ENCODE measurements around the gene CASKIN1. TPM values are rescaled to one million over a fixed set of nuclear protein-coding genes. Genes with fewer than 3 reads are reported as not detected.

The CASKIN1 gene
- total RNA-seq, 1 experiment from 2014 or later, result 2.5 TPM

- no peak for DNase-seq (ENCODE audit: low spot score)
These were observed 21.8 kb downstream of the CASKIN1 start for GRCh38 chr16:2174396-2175131.

- DNase-seq (ENCODE audit: low spot score), result no peak
These were observed 22.5 kb downstream of the CASKIN1 start for GRCh38 chr16:2173916-2174315.

- no peak for DNase-seq (ENCODE audit: low spot score)
These were observed 23.0 kb downstream of the CASKIN1 start for GRCh38 chr16:2173366-2173765.

DNA sequence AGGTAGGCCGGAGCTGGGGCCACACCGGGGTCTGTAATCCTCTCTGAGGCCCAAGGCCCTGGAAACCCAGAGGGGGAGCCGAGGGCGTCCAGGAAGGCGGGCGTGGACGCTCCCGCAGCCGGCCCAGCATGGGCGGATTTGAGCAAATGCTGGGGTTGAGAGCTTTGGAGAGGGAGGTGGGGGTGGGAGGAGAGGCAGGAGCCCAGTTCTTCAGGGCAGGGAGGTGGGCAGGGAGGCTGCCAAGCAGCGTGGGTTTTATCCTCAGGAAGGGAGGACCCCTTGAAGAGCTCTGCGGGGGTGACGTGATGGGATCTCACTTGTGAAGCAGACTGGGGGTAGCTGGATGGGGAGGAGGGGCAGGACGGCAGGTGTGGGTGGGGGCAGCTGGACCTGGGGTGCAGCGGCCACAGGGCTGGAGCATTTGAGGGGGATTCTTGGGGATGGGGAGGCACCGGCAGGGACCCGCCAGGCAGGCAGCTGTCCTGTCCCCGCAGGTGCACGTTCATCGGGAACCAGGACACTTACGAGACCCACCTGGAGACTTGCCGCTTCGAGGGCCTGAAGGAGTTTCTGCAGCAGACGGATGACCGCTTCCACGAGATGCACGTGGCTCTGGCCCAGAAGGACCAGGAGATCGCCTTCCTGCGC lies 23.6 kb downstream of the CASKIN1 start:
- no peak for DNase-seq (ENCODE audit: low spot score)

DNA sequence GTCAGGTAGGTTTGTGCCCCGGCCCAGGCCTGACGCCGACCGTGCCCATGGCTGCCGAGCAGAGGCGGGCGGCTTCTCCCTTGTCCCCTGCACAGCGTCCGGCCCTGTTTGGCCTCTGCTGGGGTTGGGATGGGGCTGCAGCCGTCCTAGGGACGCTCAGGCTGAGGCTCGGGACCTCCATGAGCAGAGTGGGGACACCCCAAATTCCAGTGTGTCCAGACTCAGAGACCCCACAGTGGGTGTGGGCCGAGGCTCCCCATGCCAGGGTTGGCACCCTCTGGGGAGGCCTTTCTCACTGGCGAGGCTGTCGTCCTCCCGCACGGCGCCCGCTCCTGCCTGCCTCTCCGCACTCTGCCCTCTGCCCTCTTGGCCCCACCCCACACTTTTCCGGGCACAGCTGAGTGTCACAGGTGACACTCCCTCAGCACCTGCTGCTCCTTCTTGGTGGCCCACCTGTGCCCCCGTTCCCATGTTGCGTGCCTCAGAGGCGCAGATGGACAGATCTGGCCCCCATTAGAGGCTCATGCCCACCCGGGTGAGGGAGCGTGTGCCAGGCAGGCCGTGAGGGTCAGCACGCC lies 24.7 kb downstream of the CASKIN1 start:
- no peak for DNase-seq (ENCODE audit: low spot score)

DNA sequence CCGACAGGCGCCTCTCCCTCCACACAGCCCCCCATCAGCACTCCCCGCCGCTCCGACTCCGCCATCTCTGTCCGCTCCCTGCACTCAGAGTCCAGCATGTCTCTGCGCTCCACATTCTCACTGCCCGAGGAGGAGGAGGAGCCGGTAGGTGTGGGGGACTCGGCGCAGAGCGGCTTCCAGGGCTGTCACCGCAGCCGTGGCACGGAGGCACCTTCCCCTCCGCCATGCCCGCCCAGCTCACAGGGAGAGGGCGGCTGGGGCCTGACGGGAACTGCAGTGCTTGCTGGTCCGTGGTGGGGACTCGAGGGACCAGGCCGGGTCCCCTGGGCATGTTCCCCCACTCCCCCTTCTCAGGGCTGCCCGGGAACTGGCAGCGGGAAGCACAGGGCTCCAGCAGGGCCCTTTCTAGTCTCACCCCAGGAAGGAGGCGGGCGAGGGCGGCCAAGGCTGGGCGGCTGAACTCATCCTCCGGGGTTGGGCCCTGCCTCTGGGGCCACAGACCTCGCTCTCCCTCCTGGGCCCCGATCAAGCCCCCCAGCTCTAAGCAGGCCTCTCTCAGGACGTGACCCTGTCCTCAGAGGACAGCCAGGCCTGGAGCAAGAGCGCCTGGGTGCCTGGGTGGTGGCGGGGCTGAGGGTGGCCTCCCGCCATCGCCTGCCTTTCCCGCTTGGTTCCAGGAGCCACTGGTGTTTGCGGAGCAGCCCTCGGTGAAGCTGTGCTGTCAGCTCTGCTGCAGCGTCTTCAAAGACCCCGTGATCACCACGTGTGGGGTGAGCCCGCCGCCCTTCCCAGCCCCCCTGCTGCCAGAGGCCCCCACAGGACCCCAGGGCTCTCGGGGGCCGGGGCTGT lies 25.6 kb downstream of the CASKIN1 start:
- DNase-seq (ENCODE audit: low spot score), result no peak

GRCh38 chr16:2170080-2170479 lies 26.3 kb downstream of the CASKIN1 start:
- no peak for DNase-seq (ENCODE audit: low spot score)

DNA sequence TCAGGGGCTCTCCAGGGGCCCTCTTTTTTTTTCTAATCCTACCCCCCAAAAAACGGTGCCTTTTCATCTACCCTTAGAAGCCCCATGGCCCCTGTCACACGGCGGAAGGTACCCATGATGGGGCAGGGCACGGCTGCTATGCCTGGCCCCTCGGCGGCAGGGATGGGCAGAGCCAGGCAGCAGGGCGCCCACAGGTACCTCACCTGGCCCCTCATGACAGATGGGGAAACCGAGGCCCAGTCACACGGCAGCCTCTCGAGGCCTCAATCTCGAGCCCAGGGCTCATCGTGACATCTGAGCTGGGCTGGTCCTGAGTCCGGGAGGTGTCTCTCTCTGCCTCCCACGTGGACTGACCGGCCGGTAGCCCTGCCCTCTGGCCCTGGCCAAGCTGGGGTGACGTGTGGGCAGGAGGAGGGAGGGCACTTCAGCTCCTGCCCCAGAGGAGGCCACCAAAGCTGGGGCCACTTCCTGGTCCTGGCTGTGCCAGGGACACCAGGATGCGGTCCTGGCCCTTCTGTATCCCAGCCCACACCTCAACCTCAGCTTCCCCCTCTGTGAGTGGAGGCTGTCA lies 29.3 kb downstream of the CASKIN1 start:
- no peak for DNase-seq (ENCODE audit: low spot score)

GRCh38 chr16:2166263-2167067 lies 29.9 kb downstream of the CASKIN1 start:
- DNase-seq (ENCODE audit: low spot score), result no peak

GRCh38 chr16:2165861-2166260 lies 30.5 kb downstream of the CASKIN1 start:
- DNase-seq (ENCODE audit: low spot score), result no peak

DNA sequence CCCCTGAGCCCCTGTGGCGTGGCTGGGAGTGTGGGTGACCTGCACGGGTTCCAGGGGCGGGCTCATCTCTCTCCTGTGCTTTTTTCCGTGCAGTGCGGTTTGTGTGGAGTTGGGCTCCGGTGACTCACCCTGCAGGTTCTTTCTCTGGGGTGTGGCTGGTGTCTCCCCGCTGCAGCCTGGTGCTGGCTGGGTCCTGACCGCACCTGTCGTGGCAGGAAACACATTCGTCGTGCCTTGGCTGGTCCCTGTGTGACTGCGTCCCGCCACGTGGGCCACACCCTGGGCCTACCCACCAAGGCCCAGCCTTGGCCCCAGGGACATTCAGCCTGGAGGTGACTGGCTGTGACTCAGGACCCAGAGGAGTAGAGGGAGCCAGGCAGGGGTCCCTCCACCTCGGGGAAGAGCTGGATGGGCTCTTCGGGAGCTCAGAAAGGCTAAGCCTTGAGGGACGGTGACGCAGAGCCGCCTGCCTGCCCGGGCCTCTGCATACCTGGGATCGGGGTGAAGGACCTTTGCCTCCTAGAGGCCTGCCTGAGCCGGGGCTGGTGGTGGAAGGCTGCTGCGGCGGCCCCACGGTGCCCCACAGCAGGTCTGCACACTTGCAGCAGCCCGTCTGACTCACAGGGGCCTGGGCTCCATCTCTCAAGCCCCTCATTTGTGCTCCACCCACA lies 33.1 kb downstream of the CASKIN1 start:
- peak; percentile 81 for DNase-seq (ENCODE audit: low spot score)

- DNase-seq (ENCODE audit: low spot score), result peak; percentile 43
These were observed 33.7 kb downstream of the CASKIN1 start for GRCh38 chr16:2162676-2163118.

DNA sequence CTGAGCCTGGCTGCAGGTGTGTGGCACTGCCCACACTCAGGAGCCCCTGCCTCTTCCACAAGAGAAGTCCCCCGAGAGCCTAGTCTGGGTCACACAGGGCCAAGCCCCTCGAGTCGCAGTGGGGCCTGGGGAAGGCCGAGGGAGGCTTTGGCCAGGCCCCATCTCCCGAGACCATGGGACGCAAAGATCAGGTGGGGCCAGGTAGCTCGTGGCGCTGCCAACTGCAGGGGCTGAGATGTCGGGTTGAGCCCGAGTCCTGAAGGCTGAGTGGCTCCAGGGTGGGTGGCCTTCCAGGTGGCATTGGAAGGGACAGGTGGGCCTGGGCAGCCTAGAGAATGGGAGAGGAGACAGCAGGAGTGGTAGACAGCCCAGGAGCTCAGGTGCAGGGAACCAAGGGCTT lies 34.5 kb downstream of the CASKIN1 start:
- no peak for DNase-seq (ENCODE audit: low spot score)

- no peak for DNase-seq (ENCODE audit: low spot score)
These were observed 35.4 kb downstream of the CASKIN1 start for GRCh38 chr16:2160915-2161551.

- DNase-seq (ENCODE audit: low spot score), result peak; percentile 74
These were observed 37.1 kb downstream of the CASKIN1 start for GRCh38 chr16:2159175-2159838.

DNA sequence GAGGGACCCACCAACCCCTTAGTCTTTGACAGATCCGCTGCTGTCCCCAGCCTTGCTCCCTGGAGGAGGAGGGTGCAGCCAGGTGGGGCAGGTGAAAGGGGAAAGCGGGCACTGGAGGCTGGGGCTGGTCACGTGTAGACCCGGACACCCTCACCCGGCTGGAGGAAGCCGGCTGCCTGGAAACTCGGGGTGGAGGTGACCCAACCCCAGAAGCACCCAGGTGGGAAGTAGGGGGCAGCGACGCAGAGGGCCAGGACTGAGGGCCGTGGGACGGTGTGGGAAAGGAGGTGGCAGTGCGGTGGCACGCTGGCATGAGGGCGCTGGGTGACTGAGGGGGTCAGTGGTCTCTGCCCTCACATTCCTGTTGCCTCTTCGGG lies 38.2 kb downstream of the CASKIN1 start:
- peak; percentile 30 for DNase-seq (ENCODE audit: low spot score)

- peak; percentile 69 for DNase-seq (ENCODE audit: low spot score)
These were observed 38.7 kb downstream of the CASKIN1 start for GRCh38 chr16:2157480-2158261.

DNA sequence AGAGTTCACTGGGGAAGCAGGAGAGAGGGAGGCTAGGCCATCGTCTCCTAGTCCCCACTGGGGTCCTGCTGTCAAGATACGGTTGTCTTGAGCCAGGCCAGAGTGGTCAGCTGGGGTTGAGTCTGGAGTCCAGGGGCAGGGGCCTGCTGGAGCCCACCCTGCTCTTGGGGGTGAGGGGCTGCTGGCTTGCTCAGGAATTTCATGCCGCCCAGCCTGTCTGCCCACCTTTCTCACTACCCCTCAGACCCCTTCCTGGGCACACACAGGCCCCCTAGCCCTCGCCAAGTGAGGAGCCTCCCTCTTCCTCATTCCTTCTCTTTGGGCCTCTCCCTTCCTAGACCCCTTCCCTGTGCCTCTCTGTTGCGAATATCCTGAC lies 39.6 kb downstream of the CASKIN1 start:
- no peak for DNase-seq (ENCODE audit: low spot score)

All from HT-29 (cell line).